ENCODE measurements around the gene RAB5B. TPM values are rescaled to one million over a fixed set of nuclear protein-coding genes. Genes with fewer than 3 reads are reported as not detected.
"Not testable (repeated sequence)": the region's sequence is repeated elsewhere in the genome, so short reads cannot be mapped to it uniquely, and the experiment has no call there.

Gene RAB5B
- total RNA-seq, 1 donor = 111 TPM

GRCh38 chr12:55982319-55982936 lies 8.6 kb downstream of the RAB5B start:
- H3K4me3 ChIP-seq (ENCODE audit: low read depth, low read length) = no peak overlapping the region
- peak; percentile 34 for DNase-seq (ENCODE audit: low read depth)
- TF ChIP-seq CTCF (IDR thresholded peaks at IDR 0.05; ENCODE audit: insufficient read depth, low read depth, low read length) = no peak

- H3K4me3 ChIP-seq (ENCODE audit: low read depth, low read length) = no peak overlapping the region
- DNase-seq (ENCODE audit: low read depth) = no peak
- no peak for TF ChIP-seq CTCF (IDR thresholded peaks at IDR 0.05; ENCODE audit: insufficient read depth, low read depth, low read length)
Observed at GRCh38 chr12:55983232-55983842, 9.5 kb downstream of the RAB5B start.

- H3K4me3 ChIP-seq (ENCODE audit: low read depth, low read length) = no peak overlapping the region
- no peak for TF ChIP-seq CTCF (IDR thresholded peaks at IDR 0.05; ENCODE audit: insufficient read depth, low read depth, low read length)
- no peak for DNase-seq (ENCODE audit: low read depth)
Observed at GRCh38 chr12:55984861-55985260, 11.0 kb downstream of the RAB5B start.

- no peak for DNase-seq (ENCODE audit: low read depth)
- H3K4me3 ChIP-seq (ENCODE audit: low read depth, low read length) = no peak overlapping the region
- no peak for TF ChIP-seq CTCF (IDR thresholded peaks at IDR 0.05; ENCODE audit: insufficient read depth, low read depth, low read length)
Observed at GRCh38 chr12:55985341-55985740, 11.5 kb downstream of the RAB5B start.

- not testable (repeated sequence) for H3K4me3 ChIP-seq (ENCODE audit: low read depth, low read length); DNase-seq (ENCODE audit: low read depth)
Observed at GRCh38 chr12:55985976-55986375, 12.1 kb downstream of the RAB5B start.

GRCh38 chr12:55991110-55991509 lies 17.2 kb downstream of the RAB5B start:
- TF ChIP-seq CTCF (IDR thresholded peaks at IDR 0.05; ENCODE audit: insufficient read depth, low read depth, low read length) = no peak
- no peak overlapping the region for H3K4me3 ChIP-seq (ENCODE audit: low read depth, low read length)
- DNase-seq (ENCODE audit: low read depth) = no peak

GRCh38 chr12:55993230-55993853 lies 19.5 kb downstream of the RAB5B start:
- DNase-seq (ENCODE audit: low read depth) = no peak
- no peak overlapping the region for H3K4me3 ChIP-seq (ENCODE audit: low read depth, low read length)
- no peak for TF ChIP-seq CTCF (IDR thresholded peaks at IDR 0.05; ENCODE audit: insufficient read depth, low read depth, low read length)

Measured in fibroblast of villous mesenchyme (primary cell).